Karpas-422 (cell line): Measurements from ENCODE around the gene KCNJ6. TPM values are rescaled to one million over a fixed set of nuclear protein-coding genes. Genes with fewer than 3 reads are reported as not detected.

ENCODE experiments used
- DNase-seq: peaks from one replicate; pipeline ENCODE4 v3.0.0-alpha.2; 2015
- H2AFZ ChIP-seq: fragments of 200-600 bp; sonication (generic); 2 replicates; pipeline ENCODE4 v1.6.1; 2014; ENCODE audit warnings: antibody characterized with exemption, low read length, mixed read lengths
- H3K27ac ChIP-seq: fragments of 200-600 bp; sonication (generic); 2 replicates; pipeline ENCODE4 v1.5.1; 2014; ENCODE audit warnings: mild to moderate bottlenecking, low read length, moderate library complexity
- H3K27me3 ChIP-seq: fragments of 200-600 bp; sonication (generic); 2 replicates; pipeline ENCODE4 v1.6.1; 2014; ENCODE audit warnings: low read length, mixed read lengths
- H3K36me3 ChIP-seq: fragments of 200-600 bp; sonication (generic); 2 replicates; pipeline ENCODE4 v1.6.1; 2014; ENCODE audit warnings: low read length, mixed read lengths; ENCODE audit not compliant: insufficient read depth
- H3K4me1 ChIP-seq: fragments of 200-600 bp; sonication (generic); 2 replicates; pipeline ENCODE4 v1.6.1; 2014; ENCODE audit warnings: mild to moderate bottlenecking, low read length, mixed read lengths
- H3K4me2 ChIP-seq: fragments of 200-600 bp; sonication (generic); 2 replicates; pipeline ENCODE4 v1.6.1; 2014; ENCODE audit warnings: low read length, low read depth, mild to moderate bottlenecking; ENCODE audit not compliant: poor library complexity, severe bottlenecking
- H3K4me3 ChIP-seq: fragments of 200-600 bp; sonication (generic); 2 replicates; pipeline ENCODE4 v1.5.1; 2014; ENCODE audit warnings: mild to moderate bottlenecking, antibody characterized with exemption, low read length, mixed read lengths
- H3K79me2 ChIP-seq: fragments of 200-600 bp; sonication (generic); 2 replicates; pipeline ENCODE4 v1.6.1; 2014; ENCODE audit warnings: mild to moderate bottlenecking, low read length, mixed read lengths
- H3K9ac ChIP-seq: fragments of 200-600 bp; sonication (generic); 2 replicates; pipeline ENCODE4 v1.6.0; 2014; ENCODE audit warnings: low read length
- H3K9me2 ChIP-seq: fragments of 200-600 bp; sonication (generic), shearing (Covaris generic); replicated peaks from 2 replicates; pipeline ENCODE4 v1.6.0; 2014; ENCODE audit warnings: mild to moderate bottlenecking, low read length, moderate library complexity; ENCODE audit not compliant: insufficient read depth
- H3K9me3 ChIP-seq: fragments of 300-700, 200-600 bp; sonication (generic); 2 replicates; pipeline ENCODE4 v1.6.1; 2014; ENCODE audit warnings: low read length, mixed read lengths
- H4K20me1 ChIP-seq: fragments of 200-600 bp; sonication (generic); 2 replicates; pipeline ENCODE4 v1.6.1; 2014; ENCODE audit warnings: mild to moderate bottlenecking, antibody characterized with exemption, low read length, low read depth; ENCODE audit not compliant: insufficient read depth
- total RNA-seq: library from RNA; depleted of rRNA; stranded (reverse); fragments of >200 nt; shearing (Covaris generic); gene quantifications from 2 replicates; pipeline ENCODE4 v1.2.3, GENCODE V29; 2014; ENCODE audit warnings: low replicate concordance

The KCNJ6 gene
- total RNA-seq, 1 experiment from 2014 or later, result not detected

DNA sequence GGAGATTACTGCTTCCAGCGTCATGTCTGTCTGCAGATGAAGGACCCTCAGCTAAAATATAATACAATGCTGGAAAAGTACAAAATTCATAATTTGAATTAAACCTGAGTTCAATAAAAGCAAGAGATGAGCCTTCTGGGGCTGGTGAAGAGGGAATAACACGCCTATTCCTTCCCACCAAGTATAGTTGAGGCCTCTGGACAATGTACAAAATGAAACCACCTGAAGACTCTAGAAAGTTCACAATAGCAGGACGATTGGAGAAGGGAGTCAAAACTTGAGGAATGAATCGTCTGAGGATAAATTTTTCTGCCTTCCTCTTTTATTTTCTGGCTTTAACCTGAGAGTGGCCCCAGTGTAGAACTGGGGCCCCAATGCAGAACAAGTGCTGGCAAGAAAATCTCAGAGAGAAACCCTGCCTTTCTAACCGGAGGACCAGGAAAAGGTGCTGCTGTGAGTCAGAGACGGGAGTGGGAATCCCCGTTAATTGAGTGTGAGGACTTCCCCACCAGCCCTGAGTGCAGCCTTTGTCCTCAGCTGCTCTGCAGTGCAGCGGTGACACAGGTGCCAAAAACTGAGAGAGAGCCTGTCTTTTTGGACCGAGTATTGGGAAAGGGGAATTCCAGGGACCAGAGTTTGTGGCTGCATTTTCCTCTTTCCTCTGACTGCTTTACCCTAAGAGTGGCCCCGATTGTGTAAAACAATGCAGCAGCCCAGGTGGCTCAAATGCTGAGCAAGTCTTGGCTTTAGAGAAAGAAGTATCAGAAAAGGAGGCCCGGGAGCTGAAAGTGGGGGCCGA, 284.7 kb downstream of the KCNJ6 start:
- no peak overlapping the region for H2AFZ ChIP-seq
- no peak overlapping the region for H3K27ac ChIP-seq

DNA sequence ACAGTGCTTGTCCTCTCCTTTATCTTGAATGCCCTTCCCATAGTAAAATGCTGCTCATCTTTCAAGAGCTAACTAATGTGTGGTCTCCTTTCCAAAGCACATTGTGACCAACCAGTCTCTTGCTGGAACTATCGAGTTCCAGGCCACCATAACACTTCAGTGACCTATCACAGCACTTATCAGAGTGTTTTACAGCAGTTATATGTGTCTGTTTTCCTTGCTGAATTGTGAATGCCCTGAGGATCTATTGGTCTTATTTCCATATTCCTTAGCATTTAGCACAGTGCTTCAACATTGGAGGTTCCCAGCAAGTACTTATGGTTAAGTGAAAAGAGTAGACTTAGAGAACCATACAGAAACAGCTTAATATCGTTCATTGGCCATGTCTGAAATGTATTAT, 285.4 kb downstream of the KCNJ6 start:
- H3K4me3 ChIP-seq, result no peak overlapping the region
- H3K4me1 ChIP-seq, result no peaks in the 10 kb centered on the region
- no peaks in the 10 kb centered on the region for H3K9me2 ChIP-seq
- H2AFZ ChIP-seq, result no peak overlapping the region
- H3K27ac ChIP-seq, result no peak overlapping the region
- no peaks in the 10 kb centered on the region for H3K79me2 ChIP-seq
- no peaks in the 10 kb centered on the region for H3K36me3 ChIP-seq
- H3K4me2 ChIP-seq, result no peak overlapping the region
- no peaks in the 10 kb centered on the region for H4K20me1 ChIP-seq
- peaks cover 5% of the 10 kb centered on the region; the same call in 1 of the 2 replicates for H3K27me3 ChIP-seq
- no peak overlapping the region for H3K9ac ChIP-seq
- DNase-seq, result no peak
- H3K9me3 ChIP-seq, result no peaks in the 10 kb centered on the region

More for the DNA sequence above, 284.7 kb downstream of the KCNJ6 start:
- Histone ChIP-seq H4K20me1 (no peaks in the 10 kb centered on the region), H3K4me1 (no peaks in the 10 kb centered on the region), H3K4me3 (no peak overlapping the region), H3K9me3 (no peaks in the 10 kb centered on the region), H3K27me3 (peaks cover 5% of the 10 kb centered on the region; the same call in 1 of the 2 replicates), H3K36me3 (no peaks in the 10 kb centered on the region), H3K9ac (no peak overlapping the region), H3K79me2 (no peaks in the 10 kb centered on the region), H3K4me2 (no peak overlapping the region), H3K9me2 (no peaks in the 10 kb centered on the region)
- no peak for DNase-seq

DNA sequence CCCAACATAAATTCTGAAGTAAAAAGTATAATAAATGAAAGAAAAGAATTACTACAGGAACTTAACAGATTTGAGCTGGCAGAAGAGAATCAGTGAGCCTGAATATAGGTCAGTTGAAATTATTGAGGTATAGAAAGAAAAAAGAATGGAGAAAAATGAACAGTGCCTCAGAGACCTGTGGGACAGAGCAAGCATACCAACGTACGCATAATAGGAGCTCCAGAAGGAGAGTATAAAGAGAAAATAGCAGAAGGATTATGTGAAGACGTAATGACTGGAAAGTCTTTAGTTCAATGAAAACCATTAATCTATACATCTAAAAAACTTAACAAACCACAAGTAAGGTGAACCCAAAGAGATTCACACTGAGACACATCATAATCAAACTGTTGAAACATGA, 287.9 kb downstream of the KCNJ6 start:
- Histone ChIP-seq H3K9ac (no peak overlapping the region), H3K9me3 (no peaks in the 10 kb centered on the region), H3K36me3 (no peaks in the 10 kb centered on the region), H3K4me2 (no peak overlapping the region), H3K27ac (no peak overlapping the region), H4K20me1 (no peaks in the 10 kb centered on the region), H2AFZ (no peak overlapping the region), H3K4me1 (no peaks in the 10 kb centered on the region), H3K9me2 (no peaks in the 10 kb centered on the region), H3K79me2 (no peaks in the 10 kb centered on the region), H3K27me3 (peaks cover 3% of the 10 kb centered on the region; the same call in 1 of the 2 replicates), H3K4me3 (no peak overlapping the region)
- no peak for DNase-seq

DNA sequence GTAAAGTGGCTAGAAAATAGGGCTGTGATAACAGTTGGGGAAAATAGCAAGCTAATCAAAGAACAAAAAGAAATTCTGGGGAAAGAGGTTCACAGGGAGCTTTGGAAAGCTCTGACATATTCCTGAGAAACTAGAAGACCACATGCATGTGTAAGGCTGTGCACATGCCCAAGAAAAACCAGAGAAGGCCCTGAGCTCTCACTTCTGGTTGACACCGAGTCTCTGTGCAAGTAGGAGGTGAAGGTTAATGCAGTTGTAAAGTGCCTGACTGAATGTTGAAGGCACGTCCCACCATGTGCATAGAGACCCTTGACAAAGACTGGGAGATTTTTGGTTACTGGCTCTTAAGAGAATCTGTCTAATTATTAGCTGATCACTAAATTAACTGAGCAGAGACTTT, 288.7 kb downstream of the KCNJ6 start:
- Histone ChIP-seq H2AFZ (no peak overlapping the region), H3K4me2 (no peak overlapping the region), H3K27me3 (0 out of 2 replicates have a peak, but pooled peaks cover 3% of the 10 kb centered on the region), H3K4me3 (no peak overlapping the region), H3K9me3 (no peaks in the 10 kb centered on the region), H3K9ac (no peak overlapping the region), H4K20me1 (no peaks in the 10 kb centered on the region), H3K27ac (no peak overlapping the region), H3K79me2 (no peaks in the 10 kb centered on the region), H3K36me3 (no peaks in the 10 kb centered on the region), H3K9me2 (no peaks in the 10 kb centered on the region), H3K4me1 (no peaks in the 10 kb centered on the region)
- DNase-seq, result no peak

DNA sequence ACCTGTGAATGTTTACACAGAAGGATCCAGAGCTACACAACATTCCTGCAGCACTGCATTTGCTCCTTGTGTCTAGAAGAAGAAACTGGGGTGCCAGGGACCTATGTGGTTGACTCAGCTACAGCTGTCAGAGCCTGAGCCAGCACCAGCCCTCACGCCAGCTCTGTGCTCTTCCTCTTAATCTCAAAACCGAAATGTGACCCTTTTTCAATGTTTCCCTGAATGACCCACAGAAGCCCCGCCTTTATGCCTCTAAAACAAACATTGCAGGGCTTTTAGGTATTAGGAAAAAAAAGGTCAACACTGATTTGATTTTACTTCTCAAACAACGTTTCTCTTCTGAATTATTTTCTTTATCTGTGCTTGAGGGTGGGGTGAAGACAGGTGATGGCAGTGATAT, 289.2 kb downstream of the KCNJ6 start:
- no peak overlapping the region for H3K4me2 ChIP-seq
- H4K20me1 ChIP-seq, result no peaks in the 10 kb centered on the region
- peak overlapping the region; percentile 3; the same call in 1 of the 2 replicates for H2AFZ ChIP-seq
- no peak overlapping the region for H3K4me3 ChIP-seq
- H3K9me2 ChIP-seq, result no peaks in the 10 kb centered on the region
- H3K9ac ChIP-seq, result no peak overlapping the region
- no peak overlapping the region for H3K27ac ChIP-seq
- 0 out of 2 replicates have a peak, but pooled peaks cover 3% of the 10 kb centered on the region for H3K27me3 ChIP-seq
- no peaks in the 10 kb centered on the region for H3K9me3 ChIP-seq
- DNase-seq, result no peak
- H3K36me3 ChIP-seq, result no peaks in the 10 kb centered on the region
- H3K79me2 ChIP-seq, result no peaks in the 10 kb centered on the region
- H3K4me1 ChIP-seq, result no peaks in the 10 kb centered on the region

DNA sequence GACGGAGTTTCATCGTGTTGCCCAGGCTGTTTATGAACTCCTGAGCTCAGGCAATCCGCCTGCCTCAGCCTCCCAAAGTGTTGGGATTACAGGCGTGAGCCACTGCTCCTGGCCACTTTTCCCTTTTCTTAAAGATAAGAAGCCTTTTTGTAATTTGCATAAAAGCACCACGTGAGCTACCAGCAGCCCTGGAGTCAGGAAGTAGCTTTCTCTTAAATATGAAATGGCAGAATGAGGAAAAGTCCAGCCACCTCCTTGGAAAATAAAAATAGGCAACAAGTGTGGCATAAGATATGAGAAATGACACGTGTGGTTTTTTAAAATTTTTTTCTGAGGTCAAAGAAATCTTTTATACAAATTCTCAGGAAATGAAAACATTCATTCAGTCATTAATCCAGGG, 289.9 kb downstream of the KCNJ6 start:
- H3K27ac ChIP-seq, result no peak overlapping the region
- H3K36me3 ChIP-seq, result no peaks in the 10 kb centered on the region
- H4K20me1 ChIP-seq, result no peaks in the 10 kb centered on the region
- no peaks in the 10 kb centered on the region for H3K9me2 ChIP-seq
- H3K9me3 ChIP-seq, result no peaks in the 10 kb centered on the region
- DNase-seq, result no peak
- no peak overlapping the region for H2AFZ ChIP-seq
- H3K4me2 ChIP-seq, result no peak overlapping the region
- no peaks in the 10 kb centered on the region for H3K79me2 ChIP-seq
- H3K4me1 ChIP-seq, result no peaks in the 10 kb centered on the region
- H3K27me3 ChIP-seq, result no peaks in the 10 kb centered on the region
- H3K9ac ChIP-seq, result no peak overlapping the region
- no peak overlapping the region for H3K4me3 ChIP-seq

DNA sequence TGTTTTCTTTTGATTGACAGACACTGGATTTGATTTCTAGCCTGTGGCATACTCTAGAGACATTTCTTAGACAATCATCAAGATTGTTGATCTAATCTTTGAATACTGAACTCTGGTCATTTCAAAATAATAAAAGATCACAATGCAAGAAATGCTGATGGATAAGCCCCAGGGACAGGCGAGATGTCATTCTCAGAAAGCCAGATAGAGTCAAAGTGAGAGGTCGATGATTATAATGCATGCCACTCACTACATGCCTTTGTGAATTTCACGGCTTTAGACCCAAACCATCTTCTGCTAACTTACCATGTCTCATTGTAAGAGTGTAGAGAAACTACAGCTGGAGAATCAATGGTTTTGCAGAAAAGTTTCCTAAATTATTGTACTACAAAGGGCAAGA, 292.6 kb downstream of the KCNJ6 start:
- no peaks in the 10 kb centered on the region for H3K4me1 ChIP-seq
- no peak overlapping the region for H3K9ac ChIP-seq
- no peaks in the 10 kb centered on the region for H3K79me2 ChIP-seq
- no peaks in the 10 kb centered on the region for H3K9me2 ChIP-seq
- no peak overlapping the region for H3K4me2 ChIP-seq
- H3K9me3 ChIP-seq, result no peaks in the 10 kb centered on the region
- H4K20me1 ChIP-seq, result no peaks in the 10 kb centered on the region
- no peaks in the 10 kb centered on the region for H3K36me3 ChIP-seq
- no peaks in the 10 kb centered on the region for H3K27me3 ChIP-seq
- H2AFZ ChIP-seq, result no peak overlapping the region
- H3K27ac ChIP-seq, result no peak overlapping the region
- DNase-seq, result no peak
- H3K4me3 ChIP-seq, result no peak overlapping the region

DNA sequence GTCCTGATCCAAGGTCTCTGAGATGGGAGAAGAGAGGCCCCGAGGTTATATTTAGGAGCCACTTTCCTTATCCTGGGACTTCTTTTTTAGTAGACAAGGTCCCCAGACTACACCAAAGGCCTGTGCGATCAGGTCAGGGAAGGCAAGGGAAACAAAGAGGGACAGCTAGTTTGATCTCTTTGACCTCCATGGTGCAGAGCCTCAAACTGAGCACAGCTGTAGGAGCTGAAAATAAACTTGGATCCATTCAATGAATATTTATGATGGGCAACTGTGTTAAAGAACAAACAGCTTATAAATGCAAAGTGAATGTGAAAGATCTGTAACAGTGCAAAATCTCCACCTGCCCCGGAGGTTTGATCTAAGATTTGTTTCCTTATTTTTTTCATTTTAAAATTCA, 293.1 kb downstream of the KCNJ6 start:
- no peak overlapping the region for H3K9ac ChIP-seq
- no peaks in the 10 kb centered on the region for H3K9me2 ChIP-seq
- H2AFZ ChIP-seq, result no peak overlapping the region
- no peak overlapping the region for H3K4me3 ChIP-seq
- no peaks in the 10 kb centered on the region for H3K27me3 ChIP-seq
- H3K27ac ChIP-seq, result no peak overlapping the region
- H3K36me3 ChIP-seq, result no peaks in the 10 kb centered on the region
- no peaks in the 10 kb centered on the region for H3K79me2 ChIP-seq
- H3K4me1 ChIP-seq, result no peaks in the 10 kb centered on the region
- H3K9me3 ChIP-seq, result no peaks in the 10 kb centered on the region
- no peaks in the 10 kb centered on the region for H4K20me1 ChIP-seq
- no peak for DNase-seq
- H3K4me2 ChIP-seq, result no peak overlapping the region
